ENCODE results near the gene GPR183.

GPR183 gene, protein sequence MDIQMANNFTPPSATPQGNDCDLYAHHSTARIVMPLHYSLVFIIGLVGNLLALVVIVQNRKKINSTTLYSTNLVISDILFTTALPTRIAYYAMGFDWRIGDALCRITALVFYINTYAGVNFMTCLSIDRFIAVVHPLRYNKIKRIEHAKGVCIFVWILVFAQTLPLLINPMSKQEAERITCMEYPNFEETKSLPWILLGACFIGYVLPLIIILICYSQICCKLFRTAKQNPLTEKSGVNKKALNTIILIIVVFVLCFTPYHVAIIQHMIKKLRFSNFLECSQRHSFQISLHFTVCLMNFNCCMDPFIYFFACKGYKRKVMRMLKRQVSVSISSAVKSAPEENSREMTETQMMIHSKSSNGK

DNA sequence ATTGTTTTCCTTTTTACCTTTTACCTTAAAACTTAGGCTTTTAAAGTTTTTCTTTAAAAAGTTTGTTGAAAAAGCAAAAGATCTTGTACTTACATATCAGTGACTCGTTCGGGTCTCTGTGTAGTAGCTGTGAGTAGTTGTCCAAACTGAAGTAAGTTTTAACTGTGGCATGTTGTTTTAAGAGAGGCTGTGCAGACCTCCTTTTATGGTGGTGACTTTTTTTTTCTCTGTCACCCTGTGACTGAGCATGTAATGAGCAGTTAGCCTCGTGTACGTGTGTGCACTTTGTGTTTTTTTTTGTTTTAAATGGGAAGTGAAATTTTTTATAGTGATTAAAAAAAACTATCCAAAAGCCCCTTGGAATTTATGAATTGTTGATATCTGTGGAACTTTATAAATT lies at the start of gene GPR183:
GPR183 (minus strand) TSS at position 153 of the 400 bp plus-strand sequence. CDS start 11,254 bp downstream, outside the sequence.
- no peak for DNase-seq

DNA sequence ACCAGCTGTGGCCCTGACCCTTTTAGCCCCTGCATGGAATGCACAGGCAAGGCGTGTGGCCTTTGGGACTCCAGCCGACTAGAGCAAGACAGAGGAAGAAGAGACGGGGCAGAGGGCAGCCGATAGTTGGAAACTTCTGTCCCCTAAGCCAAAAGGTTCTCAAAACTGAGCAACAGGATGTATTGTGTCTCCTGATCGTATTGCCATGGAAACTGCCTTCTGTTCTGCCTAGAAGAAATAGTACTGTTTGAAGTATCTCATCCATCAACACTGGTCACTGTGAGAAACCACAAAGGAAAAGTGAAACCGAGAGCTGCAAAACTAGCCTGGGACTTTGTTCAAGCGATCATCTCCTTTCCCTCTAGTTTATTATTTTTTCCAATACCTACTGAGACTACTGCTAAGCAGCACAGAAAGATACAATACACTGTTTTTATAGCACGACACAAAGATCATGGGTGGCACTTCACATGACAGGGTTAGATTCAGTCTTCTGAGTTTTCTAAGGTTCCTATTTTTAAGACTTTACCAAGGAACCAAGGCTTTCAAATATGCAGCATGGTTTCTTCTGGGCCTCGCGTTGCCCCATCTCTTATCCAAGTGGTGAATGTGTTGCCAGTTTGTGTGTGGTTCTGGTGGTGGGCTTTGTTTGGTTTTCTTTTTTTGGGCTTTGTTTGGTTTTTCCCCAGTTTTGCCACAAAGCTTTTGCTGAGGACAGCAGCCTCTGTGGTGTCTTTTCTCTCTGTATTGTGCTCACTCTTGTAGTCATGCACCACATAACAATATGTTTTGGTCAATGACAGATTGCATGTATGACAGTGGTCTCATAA lies 49.3 kb upstream of the GPR183 start:
- DNase-seq = peak; percentile 74

DNA sequence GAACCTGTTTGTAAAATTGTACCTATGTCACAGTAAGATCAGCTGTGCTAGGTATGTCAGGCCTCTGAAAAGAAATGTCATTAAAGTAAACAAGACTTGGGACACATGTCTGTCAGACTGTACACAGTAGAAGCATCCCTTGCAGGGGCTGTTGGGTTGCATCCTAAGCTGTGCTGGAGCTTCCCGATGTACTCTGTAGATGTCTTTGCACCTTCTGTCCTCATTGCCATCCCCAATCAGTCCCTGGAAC lies 48.7 kb upstream of the GPR183 start:
- no peak for DNase-seq

DNA sequence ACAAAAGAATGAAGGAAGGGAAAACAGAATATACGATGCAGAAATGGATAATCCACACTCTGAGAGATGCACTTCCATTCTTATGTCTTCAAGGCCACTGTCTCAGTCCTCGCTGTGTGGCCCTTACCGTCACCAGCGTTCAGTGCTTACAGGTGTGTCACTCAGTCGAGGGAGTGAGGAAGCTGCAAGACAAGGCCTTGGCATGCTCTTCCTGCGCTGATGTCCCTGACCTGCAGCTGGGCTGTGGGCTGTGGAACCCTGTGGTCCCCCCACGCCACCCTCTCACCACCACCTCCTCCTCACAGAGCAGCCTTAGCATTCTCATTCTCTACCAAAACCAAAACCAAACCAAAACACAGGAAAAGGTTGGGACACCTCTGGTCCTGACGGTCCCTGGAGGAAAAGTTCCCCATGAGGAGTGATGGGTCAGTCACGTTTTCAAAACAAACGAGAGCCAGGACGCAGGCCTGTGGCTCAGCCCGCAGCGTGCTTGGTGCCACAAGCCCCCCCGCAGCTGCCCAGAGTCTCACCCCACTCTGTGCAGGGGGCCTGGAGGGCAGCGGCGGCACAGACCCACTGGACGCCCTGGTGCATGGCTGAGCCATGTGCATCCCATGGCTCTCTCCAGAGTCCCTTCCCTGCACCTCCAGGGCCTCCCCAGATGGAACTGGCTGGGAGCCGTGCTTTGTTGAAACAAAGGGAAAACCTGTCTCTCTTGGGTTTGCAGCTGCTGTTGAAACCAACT lies 48.2 kb upstream of the GPR183 start:
- DNase-seq = no peak

DNA sequence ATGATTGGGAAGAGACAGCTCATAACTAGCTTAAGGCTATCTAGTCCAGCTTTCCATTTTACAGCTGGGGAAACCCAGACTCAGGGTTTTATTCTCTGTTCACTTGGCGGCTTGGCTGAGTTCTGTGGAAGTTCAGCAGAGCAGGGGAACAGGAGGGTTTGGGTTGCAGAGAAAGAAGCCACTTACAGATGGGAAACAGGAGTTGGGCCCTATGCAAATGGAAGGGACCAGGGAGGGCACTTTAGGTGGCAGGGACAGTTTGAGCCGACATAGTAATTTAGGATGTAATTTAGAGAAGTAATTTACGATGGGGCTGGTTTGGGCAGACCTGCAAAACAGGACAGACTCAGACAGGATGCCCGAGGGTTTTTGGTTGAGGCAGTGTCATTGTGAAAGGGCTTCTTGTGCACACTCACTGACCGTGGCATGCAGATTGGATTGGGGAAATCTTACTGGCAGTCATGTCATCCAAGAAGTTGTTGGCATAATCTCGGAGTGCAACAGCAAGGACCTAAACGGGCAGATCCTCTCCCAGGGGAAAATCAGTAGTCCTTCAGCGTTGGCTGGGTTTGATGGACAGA lies 47.3 kb upstream of the GPR183 start:
- DNase-seq = no peak

DNA sequence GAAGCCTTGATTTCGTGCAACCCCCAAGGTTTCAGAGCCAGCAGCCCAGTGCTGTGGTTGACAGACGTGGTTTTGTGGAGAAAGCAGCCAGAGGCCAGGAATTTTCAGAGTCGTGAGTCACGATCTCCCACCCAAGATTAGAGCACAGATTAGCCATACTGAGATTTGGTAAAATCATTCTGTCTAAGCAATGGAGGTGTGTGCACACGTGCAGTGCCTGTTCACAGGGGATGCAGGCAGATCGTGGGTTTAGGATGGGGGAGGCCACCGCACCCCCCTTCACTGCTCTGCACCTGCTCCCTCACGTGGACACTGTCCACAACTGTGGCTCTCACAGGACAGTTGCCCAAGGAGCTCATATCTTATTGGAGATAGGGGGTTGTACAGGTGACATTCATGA lies 46.6 kb upstream of the GPR183 start:
- DNase-seq = no peak

DNA sequence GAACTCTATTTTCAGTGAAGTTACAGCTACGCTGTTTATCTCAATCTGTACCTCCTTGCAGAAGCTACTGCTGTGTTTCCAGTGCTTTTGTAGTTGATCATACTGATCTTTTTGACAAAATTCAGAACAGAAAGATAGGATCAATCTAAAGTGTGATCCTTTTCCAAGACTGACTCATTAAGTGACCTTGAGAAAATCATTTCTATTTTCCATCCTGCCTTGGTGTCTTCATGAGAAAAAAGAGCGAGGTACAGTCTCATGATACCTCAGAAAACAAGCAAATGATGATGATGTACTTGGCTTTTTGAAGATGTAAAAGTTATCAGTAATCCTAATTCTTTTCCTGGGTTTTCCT lies 46.0 kb upstream of the GPR183 start:
- DNase-seq = no peak

DNA sequence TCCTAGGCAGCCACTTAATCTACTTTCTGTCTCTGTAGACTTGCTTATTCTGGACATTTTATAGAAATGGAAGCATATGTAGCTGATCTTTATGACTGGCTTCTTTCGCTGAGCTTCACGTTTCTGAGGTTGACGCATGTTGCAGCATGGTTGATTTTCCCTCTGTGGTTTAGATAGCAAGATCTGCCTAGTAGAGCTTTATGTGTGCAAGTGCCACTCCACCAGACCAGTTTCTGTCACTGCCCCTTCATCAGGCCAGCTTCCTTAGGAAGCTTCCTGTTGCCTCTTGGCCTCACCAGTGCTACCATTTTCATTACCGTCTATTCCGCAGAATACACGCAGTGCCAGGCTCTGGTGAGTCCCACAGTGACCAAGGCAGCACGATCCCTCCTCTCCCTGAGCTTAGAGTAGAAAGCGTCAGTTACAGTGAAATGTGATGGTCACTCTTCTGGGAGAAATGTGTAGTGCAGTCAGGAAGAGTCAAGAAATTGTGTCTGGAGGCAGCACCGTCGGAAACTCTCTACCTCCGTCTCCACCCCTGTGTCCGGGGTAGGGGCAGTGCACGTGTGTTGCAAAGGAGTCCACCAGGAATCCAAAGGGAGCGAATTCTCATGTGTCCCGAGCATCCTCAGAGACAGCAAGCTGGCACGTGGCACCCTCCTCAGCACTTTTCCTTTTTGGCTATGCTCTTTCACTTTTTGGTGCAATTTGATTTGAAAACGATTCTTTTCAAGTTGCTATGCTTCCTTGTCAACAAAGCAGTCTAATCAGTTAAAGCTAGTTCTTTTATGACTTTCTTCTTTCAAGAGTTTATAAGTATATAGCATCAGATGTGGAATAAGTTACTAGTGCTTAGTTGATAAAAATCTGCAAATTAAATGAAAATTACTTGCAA lies 45.4 kb upstream of the GPR183 start:
- DNase-seq = no peak

DNA sequence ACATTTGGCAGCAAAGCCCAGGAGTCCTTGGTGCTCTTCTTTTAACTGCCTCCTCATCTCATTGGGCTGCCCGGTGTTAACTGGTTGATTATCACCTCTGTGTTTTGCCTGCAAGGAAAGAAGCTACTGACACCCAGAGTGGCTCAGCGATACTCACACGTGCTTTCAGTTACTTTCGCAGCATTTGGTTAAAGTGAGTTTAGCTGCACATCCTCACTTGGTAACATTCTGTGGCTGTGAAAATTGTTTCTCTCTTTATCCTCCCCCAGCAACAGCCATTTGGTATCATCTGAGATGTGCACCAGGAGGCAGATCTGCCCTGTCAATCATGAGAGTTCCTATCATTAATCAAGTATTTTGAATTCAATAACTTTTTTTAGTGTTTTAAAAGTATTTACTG lies 44.6 kb upstream of the GPR183 start:
- DNase-seq = no peak

DNA sequence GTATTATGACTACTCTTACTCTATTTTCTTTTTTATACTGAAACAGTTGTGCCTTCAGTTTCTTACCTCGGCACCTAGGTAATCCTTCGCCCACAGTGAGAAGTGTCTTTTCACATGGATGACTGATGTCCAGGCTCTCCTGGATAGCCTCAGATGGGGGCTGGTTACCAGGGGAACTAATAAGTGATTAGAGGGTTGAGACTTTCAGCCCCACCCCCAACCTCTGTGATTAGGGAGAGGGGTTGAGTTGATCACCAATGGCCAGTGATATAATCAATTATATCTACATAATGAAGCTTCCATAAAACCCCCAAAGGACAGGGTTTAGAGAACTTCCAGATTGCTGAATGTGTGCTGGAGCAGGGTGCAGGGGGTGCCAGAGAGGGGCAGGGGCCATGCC lies 43.0 kb upstream of the GPR183 start:
- DNase-seq = no peak

DNA sequence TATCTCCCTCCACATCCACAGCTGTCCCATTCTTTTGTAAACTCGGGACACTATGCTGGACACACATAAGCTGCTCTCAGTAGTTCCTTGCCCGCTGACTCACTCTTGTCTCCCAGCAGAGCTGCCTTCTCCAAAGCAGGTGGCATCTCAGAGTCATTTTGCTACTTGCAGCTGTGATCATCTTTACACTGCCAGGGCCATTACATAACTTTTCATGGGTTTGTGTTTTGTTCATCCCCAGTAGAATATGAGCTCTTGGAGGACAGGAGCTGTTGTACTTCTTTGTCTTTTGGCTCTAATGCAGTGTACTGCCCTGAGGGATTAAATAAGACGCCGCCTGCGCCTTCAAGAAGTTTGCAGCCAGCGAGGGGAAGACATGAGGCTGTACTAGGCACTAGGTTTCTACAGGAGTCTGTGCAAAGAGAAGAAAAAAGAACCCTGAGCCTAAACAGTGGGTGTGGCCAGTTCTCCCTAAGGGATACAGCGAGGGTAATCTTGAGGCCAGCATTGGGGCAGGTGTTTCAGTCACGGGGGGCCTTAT lies 40.8 kb upstream of the GPR183 start:
- DNase-seq = no peak

DNA sequence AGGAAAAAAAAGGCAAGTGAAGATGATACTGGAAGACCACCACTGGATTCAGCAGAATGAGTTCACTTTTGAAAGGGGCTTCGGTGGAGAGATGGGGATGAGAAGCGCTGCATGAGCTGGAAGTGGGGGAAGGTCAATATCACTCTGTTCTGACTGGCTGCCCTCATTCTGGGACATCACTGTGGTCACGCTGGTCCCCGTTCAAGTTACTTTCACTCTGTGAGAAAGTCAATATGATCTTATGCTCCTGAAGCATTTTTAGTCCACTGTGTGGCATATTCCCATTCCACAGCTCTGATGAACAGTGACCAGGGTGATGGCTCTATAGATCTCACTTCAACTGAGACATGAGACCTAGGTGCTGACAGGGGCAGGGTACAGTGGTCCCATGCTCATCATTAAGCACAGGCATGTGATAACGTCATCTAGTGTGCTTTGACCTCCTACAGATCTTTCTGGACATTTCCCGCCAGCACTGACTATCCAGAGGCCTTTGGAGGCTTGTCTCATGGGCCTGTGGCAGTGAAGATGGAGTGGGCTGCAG lies 40.2 kb upstream of the GPR183 start:
- DNase-seq = no peak

DNA sequence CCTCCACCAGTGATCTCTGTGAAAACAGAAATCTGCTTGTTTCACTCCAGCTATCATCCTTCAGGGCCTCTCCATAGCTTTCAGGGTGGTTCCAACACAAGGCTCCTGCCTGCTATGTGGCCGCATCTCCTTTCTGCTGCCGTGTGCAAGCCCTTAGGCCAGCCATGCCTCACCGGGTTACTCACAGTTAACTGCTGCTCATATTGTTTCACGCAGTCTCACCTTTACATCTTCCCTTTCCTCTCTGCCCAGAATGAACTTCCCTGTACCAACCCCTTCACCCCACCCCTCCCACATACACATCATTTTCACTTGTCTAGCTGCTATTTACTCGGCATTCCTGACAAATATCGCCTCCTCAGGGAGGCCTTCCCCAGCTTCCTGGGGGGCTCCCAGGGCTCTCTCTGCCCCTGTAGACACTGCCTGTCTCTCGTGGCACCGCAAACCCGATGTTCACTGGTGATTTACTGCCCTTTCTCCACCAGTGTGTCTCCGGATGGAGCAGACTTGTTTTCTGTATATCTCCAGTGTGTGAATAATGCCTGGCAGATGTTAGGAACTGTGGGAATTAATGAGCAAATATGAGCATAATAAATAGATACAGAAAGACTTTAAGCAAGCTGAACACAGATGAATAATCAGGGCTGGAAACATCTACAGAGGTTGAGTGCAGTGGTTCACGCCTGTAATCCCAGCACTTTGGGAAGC lies 39.3 kb upstream of the GPR183 start:
- no peak for DNase-seq

DNA sequence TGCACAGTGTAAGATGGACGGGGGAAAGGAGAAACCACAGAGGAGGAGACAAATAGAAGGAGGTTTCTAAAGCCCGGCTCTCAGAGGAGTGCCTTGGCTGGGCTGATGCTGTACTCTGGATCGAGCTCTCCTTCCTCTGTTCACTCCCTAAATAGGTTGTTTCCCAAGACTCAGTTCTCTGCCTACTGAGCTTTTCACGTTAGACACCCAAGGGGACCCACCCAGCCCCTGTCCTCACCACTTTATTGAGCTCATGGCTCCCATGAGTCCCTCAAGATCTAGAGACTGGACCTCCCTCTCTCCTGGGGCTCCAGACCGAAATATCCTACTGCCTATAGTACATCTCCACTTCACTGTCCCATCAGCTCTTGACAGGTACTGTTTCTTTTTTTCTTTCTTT lies 38.1 kb upstream of the GPR183 start:
- DNase-seq = no peak

DNA sequence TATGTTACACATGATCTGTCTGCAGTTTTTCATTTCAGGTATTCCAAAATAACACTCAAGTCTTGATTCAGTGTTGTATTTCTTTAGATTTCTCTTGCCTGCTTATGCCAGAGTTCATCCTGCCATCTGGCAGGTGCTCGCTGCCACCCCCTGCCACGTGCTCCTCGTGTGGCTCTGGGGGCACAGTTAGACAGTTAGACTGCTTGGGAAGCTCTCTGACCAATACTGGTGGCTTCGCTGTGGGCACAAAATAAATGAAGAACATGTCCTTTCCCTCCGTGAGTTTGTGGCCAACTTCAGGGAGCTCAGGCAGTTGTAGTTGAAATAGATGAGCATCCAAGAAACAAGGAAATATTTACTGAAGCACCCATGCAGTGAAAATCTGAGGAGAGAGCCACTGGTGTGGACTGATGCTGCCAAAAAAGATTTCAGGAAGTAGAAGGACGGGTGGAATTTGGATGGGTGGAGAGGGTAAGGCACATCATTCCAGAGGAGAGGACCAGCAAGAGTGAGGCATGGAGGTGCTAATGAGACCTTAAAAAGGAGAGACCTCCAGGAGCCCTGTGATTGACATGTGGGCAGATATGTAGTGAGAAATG lies 37.5 kb upstream of the GPR183 start:
- DNase-seq = no peak

DNA sequence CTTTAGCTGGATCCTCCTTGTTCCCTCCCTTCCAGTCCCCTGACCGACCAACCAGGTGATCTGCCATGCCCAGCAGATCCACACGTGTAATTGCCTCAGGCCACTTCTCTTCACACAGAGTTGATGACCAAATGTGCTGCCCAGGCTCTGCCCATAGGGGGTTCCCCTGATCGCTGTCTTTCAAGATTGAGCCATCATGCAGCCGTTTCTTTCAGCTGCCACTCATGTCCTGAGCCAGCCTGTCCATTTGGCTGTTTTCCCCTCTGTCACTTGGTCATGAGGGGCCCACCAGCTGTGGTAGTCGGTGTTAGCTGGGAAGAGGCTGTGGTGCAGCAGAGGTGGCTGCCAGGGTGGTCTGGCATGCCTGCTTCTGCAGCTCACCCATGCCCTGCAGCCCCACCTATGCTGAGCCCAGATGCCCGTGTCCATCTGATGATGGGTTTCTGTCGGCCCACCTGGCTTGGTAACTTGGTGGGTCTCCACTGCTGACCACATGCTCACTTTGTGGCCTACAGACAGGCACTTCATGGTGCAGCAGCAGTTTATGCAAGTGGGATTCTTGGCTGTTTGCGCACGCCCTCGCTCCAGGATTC lies 35.6 kb upstream of the GPR183 start:
- DNase-seq = no peak

DNA sequence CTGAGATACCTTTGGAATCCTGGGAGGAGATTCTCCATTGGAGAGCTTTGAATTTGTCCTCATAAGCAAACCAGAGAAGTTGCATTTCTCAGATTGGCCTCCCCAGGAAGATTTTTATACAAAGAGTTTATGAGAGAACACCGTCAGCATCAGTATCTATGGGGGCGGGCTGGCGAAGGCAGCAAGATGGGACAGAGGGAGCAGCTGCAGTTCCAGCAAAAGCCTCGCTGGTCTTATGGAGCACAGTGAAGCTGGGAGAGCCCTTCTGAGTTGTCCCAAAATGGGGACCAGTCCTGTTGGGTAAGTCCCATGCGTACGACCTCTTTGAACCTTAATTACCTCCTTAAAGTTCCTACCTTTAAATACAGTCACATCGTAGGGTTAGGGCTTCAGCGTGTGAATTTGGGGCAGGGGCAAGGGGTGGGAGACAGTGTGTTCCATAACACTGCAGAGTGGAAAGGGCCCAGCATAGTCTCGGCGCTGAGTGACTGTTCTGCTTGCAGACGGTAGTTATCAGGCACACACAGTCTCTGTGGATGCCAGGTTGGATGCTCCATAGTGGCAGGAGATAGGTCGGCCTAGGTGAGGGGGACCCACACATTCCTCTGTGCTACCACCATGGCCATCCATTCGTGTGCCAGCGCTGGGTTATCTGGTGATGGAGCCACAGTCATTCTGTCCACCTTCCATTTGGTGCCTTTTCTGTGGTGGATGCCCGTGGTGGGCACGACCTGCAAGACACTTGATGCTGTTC lies 34.9 kb upstream of the GPR183 start:
- no peak for DNase-seq

DNA sequence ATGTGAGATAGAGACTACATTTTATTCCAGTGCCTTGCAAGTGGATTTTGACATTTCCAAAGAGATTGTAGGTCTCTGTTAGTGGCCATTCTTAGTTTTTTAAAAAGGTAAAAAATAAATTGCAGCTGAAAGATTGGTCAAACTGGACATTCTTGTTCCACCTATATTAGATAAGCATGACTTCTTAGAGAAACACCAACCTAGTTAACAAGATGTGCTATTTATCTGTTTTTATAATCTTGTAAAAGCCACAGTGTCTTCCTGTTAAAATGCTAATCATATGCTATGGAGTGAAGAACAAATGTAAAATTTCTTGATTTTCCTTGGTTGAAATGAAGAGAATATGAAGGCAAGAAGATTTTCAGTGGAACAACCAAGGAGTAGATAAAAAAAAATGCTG lies 33.4 kb upstream of the GPR183 start:
- DNase-seq = no peak

DNA sequence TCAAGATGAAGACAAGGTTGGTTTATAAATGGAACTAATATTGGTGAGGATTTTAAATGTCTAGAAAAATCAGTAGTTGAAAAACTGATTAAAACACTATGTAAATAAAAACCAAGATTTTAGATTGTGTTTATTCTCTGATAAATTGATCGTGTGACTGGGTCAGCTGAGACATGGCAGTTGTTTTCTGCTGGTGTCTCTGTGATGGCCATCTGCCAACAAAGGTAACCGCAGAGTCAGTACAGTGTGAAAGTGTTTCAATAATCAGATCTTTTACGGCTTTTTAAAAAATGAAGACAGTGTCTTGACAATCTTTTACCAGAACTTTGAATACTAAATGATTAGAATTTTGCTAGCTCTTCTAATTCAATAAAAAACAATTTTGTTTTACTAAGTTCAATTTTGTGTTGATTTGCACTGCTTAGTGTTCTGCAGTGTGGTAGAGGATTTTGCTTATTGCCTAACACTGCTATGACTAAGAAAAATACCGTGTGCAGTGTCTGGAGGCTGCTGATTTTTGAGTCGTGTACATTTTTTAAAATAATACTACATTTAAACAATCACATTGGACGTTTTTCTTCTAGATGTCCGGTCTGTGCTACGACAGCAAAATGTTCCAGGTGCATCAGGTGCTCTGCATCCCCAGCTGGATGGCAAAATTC lies 32.7 kb upstream of the GPR183 start:
- peak; percentile 54 for DNase-seq

All from activated CD8-positive, alpha-beta memory T cell treated with anti-CD3 and anti-CD28 coated beads, Interleukin-2, amount 50 U/mL, for 48 hours (primary cell).